ENCODE data around the gene GJC1.

Gene GJC1

DNA sequence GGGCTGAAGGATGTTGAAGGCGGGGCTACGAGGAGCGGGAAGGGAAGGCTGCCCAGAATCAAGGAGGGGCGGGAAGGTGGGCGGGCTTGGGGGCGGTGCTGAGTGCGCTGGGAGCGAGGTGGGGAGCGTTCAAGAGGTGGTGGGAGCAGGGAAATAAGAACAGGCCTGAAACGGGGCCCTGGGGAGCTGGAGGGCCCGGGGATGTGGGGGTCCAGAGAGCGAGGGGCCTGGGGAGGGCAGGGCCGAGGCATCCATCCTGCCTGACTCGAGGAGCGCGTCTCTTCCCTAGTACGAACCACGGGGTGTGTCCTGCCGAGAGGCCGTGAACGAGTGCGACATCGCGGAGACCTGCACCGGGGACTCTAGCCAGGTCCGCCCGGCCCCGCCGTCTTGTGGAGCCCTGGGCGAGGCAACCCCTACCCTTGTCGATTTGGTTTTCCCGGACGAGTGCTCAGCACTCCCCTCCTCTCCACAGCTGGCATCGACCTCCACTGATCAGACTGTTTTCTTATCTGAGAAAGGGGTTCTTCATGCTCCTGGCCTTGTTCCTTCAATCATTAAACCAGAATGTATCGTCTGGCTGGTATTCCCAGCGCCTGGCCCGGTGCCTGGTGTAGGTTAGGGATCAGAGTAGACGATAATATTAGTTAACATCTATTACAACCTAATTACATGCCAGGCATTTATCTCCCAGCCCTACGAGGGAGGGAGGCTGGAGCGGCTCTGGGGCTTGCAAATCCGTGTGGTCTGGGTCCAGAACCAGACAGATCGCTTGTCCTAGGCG, 54.1 kb downstream of the GJC1 start:
- DNase-seq: no peak

DNA sequence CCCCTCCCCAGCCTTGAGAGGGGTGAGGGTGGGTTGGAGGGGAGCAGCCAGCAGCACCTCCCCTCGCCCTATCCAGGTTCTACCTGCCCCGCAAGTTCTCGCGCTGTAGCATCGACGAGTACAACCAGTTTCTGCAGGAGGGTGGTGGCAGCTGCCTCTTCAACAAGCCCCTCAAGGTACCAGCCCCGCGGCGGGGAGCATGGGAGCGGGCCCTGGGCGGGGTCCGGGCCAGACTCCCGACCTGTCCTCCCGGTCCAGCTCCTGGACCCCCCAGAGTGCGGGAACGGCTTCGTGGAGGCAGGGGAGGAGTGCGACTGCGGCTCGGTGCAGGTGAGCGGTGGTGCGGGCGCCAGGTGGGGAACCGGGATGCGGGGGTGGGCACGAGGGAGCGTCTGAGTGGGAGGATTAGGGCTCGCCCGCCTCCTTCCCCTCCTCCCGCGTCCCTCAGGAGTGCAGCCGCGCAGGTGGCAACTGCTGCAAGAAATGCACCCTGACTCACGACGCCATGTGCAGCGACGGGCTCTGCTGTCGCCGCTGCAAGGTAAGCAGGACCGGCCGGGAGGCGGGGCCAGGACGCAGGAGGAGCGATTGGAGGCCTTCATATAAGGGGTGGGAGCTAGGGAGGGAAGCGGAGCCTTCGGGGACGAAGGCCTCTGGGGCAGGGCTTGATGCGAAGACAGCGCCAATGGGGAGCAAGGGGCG, 54.8 kb downstream of the GJC1 start:
- peak; percentile 99 for DNase-seq

DNA sequence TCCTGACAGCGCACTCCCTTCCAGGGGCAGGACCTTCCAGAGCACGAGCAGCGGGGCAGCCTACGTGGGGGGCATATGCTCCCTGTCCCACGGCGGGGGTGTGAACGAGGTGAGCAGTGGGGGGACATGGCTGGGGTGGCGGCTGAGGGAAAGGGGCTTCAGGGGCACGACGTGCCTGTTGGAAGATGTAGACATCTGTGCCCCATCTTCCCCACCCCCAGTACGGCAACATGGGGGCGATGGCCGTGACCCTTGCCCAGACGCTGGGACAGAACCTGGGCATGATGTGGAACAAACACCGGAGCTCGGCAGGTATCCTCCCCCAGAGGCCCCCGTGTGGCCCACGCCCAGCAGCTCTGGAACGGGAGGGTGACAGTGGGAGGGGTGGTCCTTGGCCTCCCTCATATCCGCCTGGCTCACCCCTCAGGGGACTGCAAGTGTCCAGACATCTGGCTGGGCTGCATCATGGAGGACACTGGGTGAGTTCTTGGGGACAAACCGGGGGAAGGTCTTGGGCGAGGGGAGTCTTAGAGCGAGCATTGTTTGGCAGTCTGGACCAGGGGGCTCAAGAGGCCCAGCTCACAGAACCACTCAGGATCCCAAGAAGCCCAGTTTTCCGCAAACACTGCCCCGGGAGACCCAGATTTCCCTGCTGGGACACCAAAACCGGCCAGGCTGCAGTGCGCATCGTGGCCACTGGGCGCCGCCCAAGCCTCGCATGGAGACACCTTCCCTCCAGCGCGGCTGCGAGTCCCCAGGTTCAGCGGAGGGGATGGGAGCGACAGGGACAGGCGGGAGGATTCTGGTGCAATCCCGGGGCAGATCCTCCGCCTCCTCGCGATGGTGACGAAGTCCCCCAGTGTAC, 55.6 kb downstream of the GJC1 start:
- DNase-seq: peak; percentile 38

DNA sequence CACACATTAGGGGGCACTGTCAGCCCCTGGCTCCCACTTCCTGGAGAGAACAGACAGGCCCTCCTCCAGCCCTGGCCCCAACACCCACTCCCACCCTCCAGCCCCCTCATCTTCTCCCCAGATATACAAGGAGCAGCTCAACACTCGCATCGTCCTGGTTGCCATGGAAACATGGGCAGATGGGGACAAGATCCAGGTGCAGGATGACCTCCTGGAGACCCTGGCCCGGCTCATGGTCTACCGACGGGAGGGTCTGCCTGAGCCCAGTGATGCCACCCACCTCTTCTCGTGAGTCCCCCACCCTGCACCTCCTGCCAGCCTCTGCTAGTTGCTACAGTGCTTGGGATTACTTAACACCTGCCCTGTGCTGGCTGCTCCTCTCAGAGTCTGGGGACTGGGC, 56.9 kb downstream of the GJC1 start:
- no peak for DNase-seq

DNA sequence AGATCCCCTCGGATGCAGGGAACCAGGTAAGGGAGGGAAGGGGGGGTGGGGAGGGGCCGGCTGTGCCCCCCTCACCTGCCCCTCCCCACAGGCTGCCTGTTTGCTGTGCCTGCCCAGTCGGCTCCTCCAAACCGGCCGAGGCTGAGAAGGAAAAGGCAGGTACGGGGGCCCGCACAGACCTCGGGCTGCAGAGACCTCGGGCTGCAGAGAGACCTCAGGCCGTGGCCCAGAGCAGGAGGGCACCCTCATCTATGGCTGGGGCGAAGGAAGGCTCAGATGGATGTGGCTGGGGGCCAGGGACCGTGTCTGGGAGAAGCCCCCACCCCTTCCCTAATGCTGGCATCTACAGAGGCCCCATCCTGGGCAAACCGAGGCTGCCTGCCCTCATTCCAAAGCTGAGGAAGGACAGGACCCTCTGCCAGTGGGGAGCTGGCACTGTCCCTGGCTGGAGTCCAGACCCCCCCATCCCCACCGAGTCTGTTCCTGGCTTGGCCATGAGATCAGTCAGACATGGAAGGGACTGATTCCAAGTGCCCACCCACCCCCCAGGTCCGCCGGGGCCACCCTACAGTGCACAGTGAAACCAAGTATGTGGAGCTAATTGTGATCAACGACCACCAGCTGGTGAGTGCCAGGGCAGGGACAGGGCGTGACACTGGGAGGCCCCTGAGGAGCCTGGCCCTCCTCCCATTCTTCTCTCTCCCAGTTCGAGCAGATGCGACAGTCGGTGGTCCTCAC, 57.6 kb downstream of the GJC1 start:
- no peak for DNase-seq

DNA sequence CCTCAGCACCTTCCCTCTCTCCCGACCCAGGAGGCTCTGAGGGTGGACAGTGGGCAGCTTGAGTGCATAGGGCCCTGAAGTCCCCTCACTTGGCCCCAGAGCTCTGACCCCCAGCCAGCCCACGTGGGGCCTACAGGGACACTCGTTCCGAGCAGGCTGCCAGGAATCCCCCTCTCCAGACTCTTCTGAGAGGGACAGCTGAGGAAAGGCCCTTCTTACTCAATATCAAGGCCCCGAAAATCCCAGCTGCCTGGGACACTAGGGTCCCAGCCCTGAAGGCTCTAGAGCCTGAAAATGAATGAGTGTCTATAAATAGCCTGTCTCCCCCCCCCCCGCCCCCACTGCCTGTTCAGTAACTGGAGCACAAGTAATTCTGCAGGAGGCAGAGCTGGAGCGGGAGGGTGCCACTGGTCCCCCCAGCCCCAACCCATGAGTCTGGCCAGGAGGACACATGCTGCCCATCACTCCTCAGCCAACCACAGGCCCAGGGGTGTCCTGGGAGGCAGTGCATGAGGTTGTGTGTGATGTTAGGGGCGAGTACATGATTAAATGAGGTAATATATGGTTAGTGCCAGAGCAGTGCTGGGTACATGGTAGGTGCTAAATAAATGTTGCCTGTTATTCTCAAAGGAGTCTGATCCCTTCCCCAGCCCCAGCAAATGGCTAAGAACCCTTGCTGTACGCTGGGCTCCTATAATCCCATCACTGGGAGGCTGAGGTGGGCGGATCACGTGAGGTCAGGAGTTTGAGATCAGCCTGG, 59.7 kb downstream of the GJC1 start:
- no peak for DNase-seq

DNA sequence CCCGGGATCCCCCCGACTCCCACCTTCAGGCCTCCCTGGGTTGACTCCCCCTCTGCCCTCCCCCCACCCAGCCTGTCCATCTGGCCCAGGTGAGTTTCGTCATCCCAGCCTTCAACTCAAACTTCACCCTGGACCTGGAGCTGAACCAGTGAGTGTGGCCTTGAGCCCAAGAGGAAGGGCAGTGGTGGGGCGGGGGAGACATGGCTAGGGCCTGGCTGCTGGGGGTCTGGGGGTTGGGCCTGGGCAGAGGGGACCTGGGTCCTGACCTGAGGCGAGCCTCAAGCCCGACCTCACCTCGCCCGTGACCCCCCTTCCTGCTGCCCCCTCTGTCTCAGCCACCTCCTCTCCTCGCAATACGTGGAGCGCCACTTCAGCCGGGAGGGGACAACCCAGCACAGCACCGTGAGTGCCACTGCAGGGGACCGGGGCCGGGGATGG, 60.4 kb downstream of the GJC1 start:
- no peak for DNase-seq

DNA sequence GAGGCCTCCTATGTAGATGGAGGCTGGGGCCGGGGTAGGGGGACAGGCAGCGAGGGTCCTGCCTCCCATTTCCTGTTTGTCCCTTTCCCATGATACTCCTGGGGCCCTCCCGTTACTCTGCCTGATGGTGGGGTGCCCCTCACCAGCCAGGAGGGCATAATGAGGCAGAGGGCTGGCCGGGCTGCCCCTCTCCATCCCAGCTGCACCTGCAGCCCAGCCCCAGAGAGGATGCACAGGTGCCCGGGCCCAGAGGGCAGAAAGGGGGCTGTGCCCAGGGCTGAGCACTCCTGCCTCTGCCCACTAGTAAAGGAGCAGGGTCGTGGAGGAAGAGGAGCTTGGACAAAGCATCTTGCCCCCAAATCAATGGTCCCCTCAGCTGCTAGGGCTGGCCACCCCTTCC, 60.9 kb downstream of the GJC1 start:
- DNase-seq: no peak

DNA sequence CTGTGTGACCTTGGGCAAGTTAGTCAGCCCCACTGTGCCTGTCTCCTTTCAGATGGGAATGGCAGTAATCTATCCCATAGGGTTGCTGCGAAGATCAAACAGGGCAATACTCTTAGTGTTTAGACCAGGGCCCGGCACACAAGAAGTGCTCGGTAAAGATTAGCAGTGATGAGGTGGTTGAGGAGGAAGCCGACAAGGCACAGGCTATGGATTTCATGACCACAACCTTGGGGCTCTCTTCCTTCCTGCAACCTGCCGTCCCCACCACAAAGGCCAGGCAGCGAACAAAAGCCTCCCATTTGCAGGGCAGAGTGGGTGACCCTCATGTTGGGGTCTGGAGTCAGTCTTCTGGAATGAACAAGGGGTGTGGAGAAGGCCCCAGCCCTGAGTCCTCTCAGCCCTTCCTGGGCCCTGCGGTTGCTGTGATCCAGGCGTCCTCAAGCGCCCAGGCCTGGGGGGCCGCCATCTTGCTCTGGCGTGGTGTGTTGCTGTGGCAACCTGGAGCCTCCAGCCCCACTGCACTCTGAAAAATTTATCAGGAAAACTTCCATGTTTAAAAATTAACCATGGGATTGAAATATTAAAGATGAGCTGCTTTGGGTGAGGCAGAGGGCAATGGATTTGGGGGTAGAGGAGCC, 61.5 kb downstream of the GJC1 start:
- DNase-seq: no peak

DNA sequence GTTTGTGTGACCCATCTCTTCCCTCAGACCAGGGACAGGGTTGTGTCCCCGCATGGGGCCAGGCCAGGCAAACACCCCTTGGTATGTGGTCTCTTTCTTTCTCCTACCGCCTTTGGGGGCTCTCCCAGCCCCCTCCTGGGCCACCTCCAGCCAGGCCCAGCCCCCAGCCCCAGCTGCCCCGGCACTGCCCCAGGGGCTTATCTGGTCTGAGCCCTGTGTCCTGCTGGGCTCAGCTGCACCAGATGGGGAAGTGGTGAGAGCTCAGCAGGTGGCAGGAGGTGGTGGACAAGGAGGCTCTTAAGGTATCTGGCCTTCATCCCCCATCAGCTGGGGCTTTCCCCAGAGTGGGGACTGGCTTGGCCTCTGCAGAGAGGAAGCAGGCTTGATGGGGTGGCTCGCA, 62.6 kb downstream of the GJC1 start:
- DNase-seq: no peak

DNA sequence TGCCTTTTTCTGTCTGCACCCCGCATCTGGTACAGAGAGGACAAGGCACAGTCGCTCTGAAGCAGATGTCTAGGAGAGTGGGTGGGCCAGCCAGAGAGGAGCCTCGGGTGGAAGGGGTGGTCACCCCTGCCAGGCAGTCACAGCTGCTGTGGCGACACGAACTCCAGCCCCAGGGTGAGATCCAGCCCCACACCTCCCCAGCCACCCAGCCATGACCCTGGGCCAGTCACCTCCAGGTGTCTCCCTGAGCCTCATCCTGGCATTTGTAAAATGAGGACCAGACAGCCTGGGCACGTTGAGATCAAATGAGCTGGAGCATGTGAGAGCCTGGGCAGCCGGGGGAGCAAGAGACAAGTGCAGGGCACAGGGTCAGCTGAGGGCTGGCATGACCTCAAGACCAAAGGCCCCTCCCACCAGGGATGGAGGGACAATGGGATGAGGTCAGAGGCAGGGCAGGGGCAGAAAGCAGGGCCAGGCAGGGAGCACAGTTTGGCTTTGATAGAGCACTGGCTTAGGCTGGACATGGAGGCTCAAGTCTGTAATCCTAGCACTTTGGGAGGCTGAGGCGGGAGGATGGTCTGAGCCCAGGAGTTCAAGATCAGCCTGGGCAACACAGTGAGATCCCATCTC, 63.6 kb downstream of the GJC1 start:
- no peak for DNase-seq

DNA sequence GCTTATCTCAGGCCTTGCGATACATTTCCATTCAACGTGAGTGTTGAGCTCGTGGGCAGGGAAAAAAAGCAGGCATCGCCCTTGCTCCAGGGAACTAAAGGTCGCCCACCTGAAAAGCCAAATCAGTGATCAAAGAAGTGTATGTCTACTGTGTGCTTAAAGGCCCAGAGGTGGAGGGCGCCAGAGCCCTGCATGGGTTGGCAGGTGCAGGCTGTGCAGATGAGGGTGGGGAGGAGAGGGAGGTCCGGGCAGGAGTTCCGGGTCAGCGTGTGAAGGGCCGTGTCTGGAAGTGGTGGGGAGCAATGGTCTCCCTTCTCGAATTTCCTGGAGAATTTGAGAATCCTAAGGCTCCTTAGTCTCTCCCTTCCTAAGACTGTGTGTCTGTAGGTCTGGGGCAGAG, 64.1 kb downstream of the GJC1 start:
- DNase-seq: no peak

DNA sequence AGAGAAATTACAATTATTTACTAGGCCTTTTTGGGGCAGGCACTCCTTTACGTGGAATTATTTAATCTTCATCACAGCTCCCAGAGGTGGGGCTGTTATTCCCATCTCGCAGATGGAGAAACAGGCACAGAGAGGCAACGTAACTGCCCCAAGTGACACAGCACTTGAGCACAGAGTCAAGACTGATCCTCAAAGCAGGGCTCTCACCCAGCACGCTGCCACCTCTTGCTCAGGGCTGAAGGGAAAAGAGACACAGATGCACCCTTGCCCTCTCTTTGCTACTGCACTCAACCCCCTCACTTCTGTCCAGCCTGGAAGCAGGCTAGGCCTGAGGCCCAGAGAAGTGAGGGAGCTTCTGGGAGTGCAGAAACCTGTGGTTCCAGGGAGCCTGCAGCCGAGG, 66.9 kb downstream of the GJC1 start:
- no peak for DNase-seq

DNA sequence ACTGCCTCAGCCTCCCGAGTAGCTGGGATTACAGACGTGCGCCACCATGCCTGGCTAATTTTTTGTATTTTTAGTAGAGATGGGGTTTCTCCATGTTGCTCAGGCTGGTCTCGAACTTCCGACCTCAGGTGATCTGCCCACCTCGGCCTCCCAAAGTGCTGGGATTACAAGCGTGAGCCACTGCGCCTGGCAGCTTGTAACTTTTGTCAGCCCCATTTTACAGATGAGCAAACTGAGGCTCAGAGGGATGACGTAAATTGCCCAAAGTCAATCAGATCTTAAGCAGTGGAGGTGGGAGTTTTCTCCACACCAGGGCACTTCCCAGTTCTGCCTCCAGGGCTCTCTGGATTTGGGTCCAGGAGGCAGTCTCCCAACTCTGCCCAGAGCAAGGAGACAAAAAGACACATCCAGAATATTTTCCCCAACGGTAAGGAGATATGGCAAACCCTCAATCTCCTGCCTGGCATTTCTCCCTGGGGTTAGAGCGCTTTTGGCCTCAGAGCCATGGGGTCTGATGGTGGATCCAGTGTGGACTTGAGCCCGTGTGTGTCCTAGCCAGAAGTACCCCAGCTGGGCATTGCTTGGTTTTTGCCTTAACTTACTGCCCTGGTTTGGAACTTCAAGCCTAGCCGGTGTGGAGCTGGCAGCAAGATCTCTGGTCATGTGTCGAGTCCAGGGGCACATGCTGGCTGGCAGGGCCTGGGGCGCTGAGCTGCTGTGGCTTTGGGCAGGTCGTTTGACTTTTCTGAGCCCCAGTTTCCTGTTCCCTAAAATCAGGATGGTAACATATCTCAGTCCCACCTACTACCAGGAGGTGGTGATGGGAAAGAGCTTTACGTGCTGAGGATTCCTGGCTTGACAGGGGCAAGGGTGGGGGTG, 67.9 kb downstream of the GJC1 start:
- DNase-seq: no peak

DNA sequence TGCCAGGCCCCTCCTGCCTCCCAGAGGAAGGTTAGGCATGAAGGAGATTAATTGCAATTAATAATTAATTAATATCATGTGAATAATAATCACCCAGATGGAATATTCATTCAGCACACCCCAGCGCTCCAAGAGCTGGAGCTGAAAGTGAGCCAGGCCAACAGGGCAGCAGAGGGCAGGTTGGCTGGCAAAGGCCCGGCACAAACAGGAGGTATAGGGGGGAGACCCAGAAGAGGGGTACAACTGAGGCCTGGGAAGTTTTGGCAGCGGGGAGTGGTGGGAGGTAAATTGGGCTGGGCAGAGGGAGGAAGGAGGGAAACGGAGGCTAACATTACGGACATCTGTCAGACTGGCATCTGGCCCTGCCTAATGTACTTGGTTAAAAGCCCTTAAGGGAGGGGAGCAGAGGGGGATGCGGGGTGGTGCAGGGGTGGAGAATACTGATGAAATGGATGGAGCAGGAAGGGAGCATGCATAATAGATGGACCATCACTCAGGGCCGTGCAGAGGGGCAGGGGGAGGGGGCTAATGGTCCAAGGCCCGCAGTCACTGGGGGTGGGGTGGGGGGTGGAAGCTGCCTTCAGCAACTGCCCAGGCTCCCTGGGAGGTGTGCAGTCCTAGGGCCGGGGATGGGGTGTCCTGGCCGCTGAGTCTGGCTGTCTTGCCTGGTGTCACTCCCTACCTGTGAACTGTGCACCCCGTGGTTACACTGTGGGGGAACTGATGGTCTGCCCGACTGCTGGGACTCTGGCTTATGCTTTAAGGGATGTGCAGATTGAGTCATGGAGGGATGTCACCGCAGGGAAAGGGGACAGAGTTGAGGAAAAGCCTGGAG, 69.4 kb downstream of the GJC1 start:
- no peak for DNase-seq

DNA sequence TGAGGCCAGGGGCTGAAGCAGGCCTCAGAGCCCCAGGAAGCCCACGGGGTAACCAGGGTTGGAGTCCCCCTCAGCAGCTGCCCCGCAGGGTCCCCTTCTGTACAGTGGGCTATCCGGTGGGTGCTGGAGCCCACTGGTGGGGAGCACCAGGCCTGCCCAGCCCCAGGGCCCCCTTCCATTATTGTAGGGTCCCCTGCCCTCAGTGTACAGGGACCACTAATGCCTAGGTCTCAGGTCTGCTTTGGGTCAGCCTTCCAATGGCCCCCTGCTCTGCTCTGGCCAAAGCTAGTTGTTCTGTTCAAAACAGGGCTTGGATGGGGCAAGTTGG, 70.2 kb downstream of the GJC1 start:
- DNase-seq: no peak

DNA sequence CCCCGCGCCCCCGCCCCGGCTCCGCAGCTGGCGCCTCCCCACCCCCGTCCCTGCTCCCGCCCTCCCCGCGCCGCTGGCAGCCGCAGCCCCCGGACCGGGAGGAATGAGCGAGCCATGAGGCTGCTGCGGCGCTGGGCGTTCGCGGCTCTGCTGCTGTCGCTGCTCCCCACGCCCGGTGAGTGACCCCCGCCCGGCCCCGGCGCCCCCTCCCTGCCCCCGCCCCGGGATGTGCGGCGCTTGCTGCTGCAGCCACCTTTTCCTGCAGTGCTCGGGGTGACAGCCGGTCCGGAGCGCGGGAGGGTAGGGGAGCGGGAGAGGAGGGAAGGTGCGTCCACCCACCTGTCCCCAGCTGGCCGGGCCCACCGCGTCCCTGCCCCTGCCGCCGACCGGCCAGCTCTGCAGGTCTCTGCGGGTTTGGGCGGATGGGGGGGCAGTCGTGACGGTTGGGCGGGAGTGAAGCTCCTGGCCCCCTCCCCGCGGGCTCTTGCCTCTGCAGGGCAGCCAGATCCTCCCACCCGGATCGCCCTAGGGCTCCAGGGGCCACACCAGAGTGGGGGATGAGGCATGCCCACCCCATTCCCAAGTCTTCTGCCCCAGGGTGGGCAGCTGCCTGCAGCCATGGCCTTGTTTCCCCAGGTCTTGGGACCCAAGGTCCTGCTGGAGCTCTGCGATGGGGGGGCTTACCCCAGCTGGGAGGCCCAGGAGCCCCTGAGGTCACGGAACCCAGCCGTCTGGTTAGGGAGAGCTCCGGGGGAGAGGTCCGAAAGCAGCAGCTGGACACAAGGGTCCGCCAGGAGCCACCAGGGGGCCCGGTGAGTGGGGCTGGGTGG, 70.8 kb downstream of the GJC1 start:
- no peak for DNase-seq

DNA sequence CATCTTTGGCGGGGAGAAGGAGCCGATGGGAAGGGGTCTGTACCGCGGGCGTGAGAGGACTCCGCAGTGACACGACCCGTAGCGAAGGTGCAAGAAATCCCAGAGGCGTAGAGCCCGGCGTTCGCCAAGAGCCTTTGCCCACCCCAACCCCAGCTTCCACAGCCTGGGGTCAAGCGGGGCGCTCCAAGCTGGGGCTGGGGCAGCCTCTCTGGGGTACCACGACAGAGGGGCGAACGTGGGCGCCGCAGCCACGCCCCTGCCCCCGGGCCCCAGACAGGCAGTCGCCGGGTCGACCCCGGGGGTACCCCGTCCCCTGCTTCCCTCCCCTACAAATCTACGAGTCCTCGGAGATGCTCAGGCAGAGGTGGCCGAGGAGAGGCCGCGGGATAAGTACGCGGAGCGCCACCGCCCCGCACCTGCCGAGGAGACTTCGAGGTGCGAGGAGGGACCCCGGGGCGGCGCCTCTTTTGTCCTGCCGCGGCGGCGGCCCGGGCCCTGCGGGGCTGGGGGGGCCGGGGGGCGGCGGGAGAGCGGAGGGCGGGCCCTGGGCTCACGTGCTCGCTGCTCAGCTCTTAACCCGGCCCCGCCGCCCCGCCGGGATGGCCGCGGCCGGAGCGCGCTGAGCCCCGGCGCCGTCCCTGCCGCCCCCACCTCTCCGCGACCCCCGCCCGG, 71.5 kb downstream of the GJC1 start, which contains the start of gene ADAM11:
ADAM11 (plus strand) TSS at position 575 of the 672 bp plus-strand sequence. CDS start 212 bp downstream, outside the sequence.
- no peak for DNase-seq

Measured in DMS79 (cell line).